Stomach (tissue), 4 donors: ENCODE results near the gene TM9SF4.
"Not testable (repeated sequence)": the region's sequence is repeated elsewhere in the genome, so short reads cannot be mapped to it uniquely, and the experiment has no call there.

ENCODE experiments used
- EP300 ChIP-seq: sonication (generic); formaldehyde crosslinking; IDR thresholded peaks from one replicate; pipeline ENCODE4 v1.6.1; 2017; ENCODE audit warnings: antibody characterized with exemption
- POLR2AphosphoS5 ChIP-seq, 3 donors: sonication (generic); formaldehyde crosslinking; IDR thresholded peaks; one replicate each; pipeline ENCODE4 v1.6.1; 2016; ENCODE audit warnings: antibody characterized with exemption in 3 of 3
- TF ChIP-seq, protein P1 (sequence below), 7 experiments: fragments of 450-650 bp in 4 of 7; fragments of 200-600 bp in 3 of 7; sonication (generic) in 3 of 7; IDR thresholded peaks; one replicate each; pipeline ENCODE4 v1.5.1; 2016 to 2019; ENCODE audit warnings: antibody characterized with exemption in 7 of 7, control low read depth in 2 of 7, mild to moderate bottlenecking in 1 of 7

DNA sequence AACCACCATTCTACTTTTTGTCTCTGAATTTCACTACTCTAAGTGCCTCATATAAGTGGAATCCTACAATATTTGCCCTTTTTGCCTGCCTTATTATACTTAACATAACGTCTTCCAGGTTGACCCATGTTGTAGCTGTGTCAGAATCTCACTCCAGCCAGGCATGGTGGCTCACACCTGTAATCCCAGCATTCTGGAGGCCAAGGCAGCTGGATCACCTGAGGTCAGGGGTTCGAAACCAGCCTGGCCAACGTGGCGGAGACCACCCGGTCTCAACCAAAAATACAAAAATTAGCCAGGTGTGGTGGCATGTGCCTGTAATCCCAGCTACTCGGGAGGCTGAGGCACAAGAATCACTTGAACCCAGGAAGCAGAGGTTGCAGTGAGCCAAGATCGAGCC is 68.2 kb downstream of the TM9SF4 start:
- TF ChIP-seq POLR2AphosphoS5 (IDR thresholded peaks at IDR 0.05); EP300: not testable (repeated sequence)
- TF ChIP-seq, protein P1, sequence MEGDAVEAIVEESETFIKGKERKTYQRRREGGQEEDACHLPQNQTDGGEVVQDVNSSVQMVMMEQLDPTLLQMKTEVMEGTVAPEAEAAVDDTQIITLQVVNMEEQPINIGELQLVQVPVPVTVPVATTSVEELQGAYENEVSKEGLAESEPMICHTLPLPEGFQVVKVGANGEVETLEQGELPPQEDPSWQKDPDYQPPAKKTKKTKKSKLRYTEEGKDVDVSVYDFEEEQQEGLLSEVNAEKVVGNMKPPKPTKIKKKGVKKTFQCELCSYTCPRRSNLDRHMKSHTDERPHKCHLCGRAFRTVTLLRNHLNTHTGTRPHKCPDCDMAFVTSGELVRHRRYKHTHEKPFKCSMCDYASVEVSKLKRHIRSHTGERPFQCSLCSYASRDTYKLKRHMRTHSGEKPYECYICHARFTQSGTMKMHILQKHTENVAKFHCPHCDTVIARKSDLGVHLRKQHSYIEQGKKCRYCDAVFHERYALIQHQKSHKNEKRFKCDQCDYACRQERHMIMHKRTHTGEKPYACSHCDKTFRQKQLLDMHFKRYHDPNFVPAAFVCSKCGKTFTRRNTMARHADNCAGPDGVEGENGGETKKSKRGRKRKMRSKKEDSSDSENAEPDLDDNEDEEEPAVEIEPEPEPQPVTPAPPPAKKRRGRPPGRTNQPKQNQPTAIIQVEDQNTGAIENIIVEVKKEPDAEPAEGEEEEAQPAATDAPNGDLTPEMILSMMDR (IDR thresholded peaks at IDR 0.05): not testable (repeated sequence)
